OCI-LY3 (cell line): ENCODE measurements around the gene CERS3.

Experiments
- CTCF ChIP-seq: fragments of 200-600, 300-600 bp; sonication (generic); IDR thresholded peaks from 2 replicates; pipeline ENCODE4 v1.5.1; 2014; ENCODE audit warnings: antibody characterized with exemption, low read length, low read depth
- EZH2phosphoT487 ChIP-seq: fragments of 200-600 bp; shearing (Covaris generic); IDR thresholded peaks from 2 replicates; pipeline ENCODE4 v1.6.1; 2018; ENCODE audit warnings: antibody characterized with exemption, mixed run types, low read depth

- TF ChIP-seq CTCF = no peak
- no peak for TF ChIP-seq EZH2phosphoT487
Observed at GRCh38 chr15:100565591-100565990, 36.8 kb upstream of the CERS3 start.
